Measurements from ENCODE around the gene ATF6B. TPM values are rescaled to one million over a fixed set of nuclear protein-coding genes. Genes with fewer than 3 reads are reported as not detected.
A peak's percentile ranks its signal among the peaks of the same experiment; 100 is the strongest.

ATF6B gene
- total RNA-seq, 1 donor from 2014 or later = 42.5 TPM

DNA sequence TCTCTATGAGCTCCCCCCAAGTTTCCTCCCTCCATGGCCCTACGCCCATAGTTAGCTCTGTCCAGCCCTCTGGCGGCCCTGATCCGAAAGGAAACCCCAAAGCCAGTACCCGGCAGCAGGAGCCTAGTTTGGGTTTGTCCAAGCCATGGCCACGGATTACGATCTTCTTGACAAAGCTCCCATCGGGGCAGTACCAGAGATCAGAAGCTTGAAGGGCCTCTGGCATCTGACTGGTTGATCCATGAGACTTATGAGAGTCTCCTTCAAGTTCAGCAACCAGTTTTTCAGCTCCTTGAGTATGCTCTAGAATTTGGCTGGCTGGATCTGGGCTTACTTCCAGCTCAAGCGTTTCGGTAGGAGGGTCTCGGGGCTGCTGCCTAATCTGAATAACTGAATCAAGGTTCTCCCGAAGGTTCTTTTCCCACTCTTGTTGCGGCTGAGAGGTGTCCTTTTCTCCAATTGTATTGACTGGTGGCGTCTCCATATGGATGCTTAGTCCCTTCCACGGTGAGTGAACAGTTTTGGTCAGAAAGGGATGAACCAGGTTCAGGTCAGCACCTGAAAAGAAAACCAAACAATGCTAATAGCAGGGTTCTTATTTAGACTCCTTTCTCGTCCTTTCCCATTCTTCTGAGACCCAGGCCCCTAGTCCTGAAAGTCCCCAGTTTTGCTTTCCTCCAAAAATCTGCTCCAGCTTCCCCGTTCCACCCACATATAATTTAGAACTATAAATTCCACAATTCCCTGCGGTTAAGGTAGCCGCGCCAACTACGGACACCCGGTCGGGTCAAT, 1.4 kb upstream of the ATF6B start:
- H3K4me3 ChIP-seq (ENCODE audit: low read depth, low read length) = peak overlapping the region; percentile 65
- TF ChIP-seq, protein P1, sequence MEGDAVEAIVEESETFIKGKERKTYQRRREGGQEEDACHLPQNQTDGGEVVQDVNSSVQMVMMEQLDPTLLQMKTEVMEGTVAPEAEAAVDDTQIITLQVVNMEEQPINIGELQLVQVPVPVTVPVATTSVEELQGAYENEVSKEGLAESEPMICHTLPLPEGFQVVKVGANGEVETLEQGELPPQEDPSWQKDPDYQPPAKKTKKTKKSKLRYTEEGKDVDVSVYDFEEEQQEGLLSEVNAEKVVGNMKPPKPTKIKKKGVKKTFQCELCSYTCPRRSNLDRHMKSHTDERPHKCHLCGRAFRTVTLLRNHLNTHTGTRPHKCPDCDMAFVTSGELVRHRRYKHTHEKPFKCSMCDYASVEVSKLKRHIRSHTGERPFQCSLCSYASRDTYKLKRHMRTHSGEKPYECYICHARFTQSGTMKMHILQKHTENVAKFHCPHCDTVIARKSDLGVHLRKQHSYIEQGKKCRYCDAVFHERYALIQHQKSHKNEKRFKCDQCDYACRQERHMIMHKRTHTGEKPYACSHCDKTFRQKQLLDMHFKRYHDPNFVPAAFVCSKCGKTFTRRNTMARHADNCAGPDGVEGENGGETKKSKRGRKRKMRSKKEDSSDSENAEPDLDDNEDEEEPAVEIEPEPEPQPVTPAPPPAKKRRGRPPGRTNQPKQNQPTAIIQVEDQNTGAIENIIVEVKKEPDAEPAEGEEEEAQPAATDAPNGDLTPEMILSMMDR (IDR thresholded peaks at IDR 0.05; ENCODE audit: insufficient read depth, low read length, poor library complexity, severe bottlenecking) = no peak
- H3K27me3 ChIP-seq (ENCODE audit: control insufficient read depth, insufficient read depth, low read length) = no peaks in the 10 kb centered on the region
- no peak for DNase-seq (ENCODE audit: low read depth)
- no peaks in the 10 kb centered on the region for H3K36me3 ChIP-seq (ENCODE audit: control insufficient read depth, insufficient read depth, low read length)

DNA sequence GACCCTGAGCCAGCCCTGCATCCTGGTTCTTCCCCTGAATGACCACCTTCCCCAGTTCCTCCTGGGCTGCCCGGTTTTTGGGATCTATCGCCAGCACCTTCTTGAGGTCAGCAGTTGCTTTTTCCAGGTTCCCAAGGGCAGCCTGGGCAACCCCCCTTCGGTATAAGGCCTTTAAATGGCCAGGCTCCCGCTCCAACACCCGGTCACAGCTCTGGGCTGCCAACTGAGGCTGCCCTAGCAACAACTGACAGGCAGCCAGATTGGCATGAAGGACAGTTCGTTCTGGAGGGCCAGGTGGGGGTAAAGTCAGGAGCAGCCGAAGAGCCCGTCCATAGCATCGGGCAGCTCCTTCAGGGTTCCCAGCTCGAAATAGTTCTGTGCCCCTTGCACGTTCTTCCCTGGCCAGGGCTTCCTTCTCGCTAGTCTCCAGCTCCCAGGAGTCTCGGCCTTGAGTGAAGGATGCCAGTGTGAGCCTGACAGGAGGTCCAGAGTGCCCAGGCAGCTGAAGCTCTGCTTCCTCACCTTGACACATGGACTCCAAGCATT, 778 bp upstream of the ATF6B start:
- H3K27me3 ChIP-seq (ENCODE audit: control insufficient read depth, insufficient read depth, low read length) = no peaks in the 10 kb centered on the region
- H3K36me3 ChIP-seq (ENCODE audit: control insufficient read depth, insufficient read depth, low read length) = no peaks in the 10 kb centered on the region
- H3K4me3 ChIP-seq (ENCODE audit: low read depth, low read length) = no peak overlapping the region
- TF ChIP-seq, protein P1 (IDR thresholded peaks at IDR 0.05; ENCODE audit: insufficient read depth, low read length, poor library complexity, severe bottlenecking) = no peak
- DNase-seq (ENCODE audit: low read depth) = no peak

DNA sequence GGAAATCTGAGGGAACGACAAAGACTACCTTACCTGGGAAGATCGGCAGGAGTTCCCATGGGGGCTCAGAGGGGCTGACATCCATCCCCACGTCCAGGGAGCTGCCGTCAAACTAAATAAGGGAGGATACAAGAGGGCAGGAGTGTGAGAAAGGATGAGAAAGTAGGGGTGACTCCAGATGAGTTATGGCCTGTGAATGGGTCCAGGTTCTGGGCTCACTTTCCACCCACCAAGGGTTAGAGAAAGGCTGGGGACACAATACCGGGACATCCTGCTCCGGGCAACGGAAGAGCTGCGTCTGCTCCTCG, 683 bp downstream of the ATF6B start:
- no peaks in the 10 kb centered on the region for H3K27me3 ChIP-seq (ENCODE audit: control insufficient read depth, insufficient read depth, low read length)
- H3K4me3 ChIP-seq (ENCODE audit: low read depth, low read length) = peak overlapping the region; percentile 80
- no peak for DNase-seq (ENCODE audit: low read depth)
- TF ChIP-seq, protein P1 (IDR thresholded peaks at IDR 0.05; ENCODE audit: insufficient read depth, low read length, poor library complexity, severe bottlenecking) = no peak
- H3K36me3 ChIP-seq (ENCODE audit: control insufficient read depth, insufficient read depth, low read length) = no peaks in the 10 kb centered on the region

DNA sequence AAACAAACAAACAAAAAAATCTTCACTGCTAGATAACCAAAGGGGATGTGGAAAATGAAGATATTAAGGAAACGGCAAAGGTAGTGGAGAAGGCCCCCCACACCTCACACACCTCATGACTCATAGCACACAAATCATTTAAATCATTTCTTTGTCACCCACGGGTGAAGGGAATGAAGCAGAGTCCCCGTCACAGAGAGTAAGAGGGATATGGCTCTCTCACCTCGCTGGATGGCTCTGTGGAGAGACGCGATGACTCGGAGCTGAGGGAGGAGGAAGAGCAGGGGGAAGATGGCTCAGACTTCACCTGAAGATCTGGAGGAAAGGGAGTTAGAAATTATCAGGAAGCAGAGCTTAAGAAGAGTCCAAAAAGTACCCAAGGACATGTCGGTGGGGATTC, 1.2 kb downstream of the ATF6B start:
- no peak for DNase-seq (ENCODE audit: low read depth)
- TF ChIP-seq, protein P1 (IDR thresholded peaks at IDR 0.05; ENCODE audit: insufficient read depth, low read length, poor library complexity, severe bottlenecking) = no peak
- no peaks in the 10 kb centered on the region for H3K27me3 ChIP-seq (ENCODE audit: control insufficient read depth, insufficient read depth, low read length)

DNA sequence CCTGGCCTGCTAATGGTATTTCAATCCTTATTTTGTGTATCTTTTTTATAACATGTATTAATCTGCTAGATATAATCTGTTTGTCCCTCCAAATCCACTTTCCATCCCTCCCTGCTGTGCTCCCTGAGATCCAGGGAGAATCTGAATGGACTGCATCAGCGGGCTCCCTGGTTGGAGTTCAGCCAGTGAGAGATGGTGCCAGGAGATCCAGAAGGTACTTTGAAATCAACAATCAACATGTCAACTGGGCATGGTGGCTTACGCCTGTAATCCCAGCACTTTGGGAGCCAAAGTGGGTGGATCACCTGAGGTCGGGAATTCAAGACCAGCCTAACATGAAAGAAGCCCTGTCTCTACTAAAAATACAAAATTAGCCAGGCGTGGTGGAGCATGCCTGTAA, 4.4 kb downstream of the ATF6B start:
- no peak overlapping the region for H3K4me3 ChIP-seq (ENCODE audit: low read depth, low read length)
- TF ChIP-seq, protein P1 (IDR thresholded peaks at IDR 0.05; ENCODE audit: insufficient read depth, low read length, poor library complexity, severe bottlenecking) = no peak
- DNase-seq (ENCODE audit: low read depth) = no peak
- no peaks in the 10 kb centered on the region for H3K27me3 ChIP-seq (ENCODE audit: control insufficient read depth, insufficient read depth, low read length)
- H3K36me3 ChIP-seq (ENCODE audit: control insufficient read depth, insufficient read depth, low read length) = peaks cover 2% of the 10 kb centered on the region

More for the DNA sequence above, 1.2 kb downstream of the ATF6B start:
- H3K36me3 ChIP-seq (ENCODE audit: control insufficient read depth, insufficient read depth, low read length) = peaks cover 2% of the 10 kb centered on the region
- peak overlapping the region; percentile 80 for H3K4me3 ChIP-seq (ENCODE audit: low read depth, low read length)

Data from kidney epithelial cell (primary cell).